Rectal smooth muscle tissue (tissue), 1 donor: ENCODE data around the gene CYB5R3.

Experiments used
- H3K27ac ChIP-seq: one replicate; pipeline ENCODE4 v1.7.0; 2013; ENCODE audit warnings: low read depth, low read length, inconsistent platforms
- H3K27me3 ChIP-seq: one replicate; pipeline ENCODE4 v1.7.0; 2013; ENCODE audit warnings: low read length; ENCODE audit not compliant: control insufficient read depth, insufficient read depth
- H3K36me3 ChIP-seq: one replicate; pipeline ENCODE4 v1.7.0; 2013; ENCODE audit warnings: low read length; ENCODE audit not compliant: control insufficient read depth, insufficient read depth
- H3K4me1 ChIP-seq: one replicate; pipeline ENCODE4 v1.7.0; 2013; ENCODE audit warnings: low read length; ENCODE audit not compliant: control insufficient read depth, insufficient read depth
- H3K4me3 ChIP-seq: one replicate; pipeline ENCODE4 v1.7.0; 2013; ENCODE audit warnings: low read length
- H3K9ac ChIP-seq: one replicate; pipeline ENCODE4 v1.7.0; 2013; ENCODE audit warnings: low read length

CYB5R3 gene

GRCh38 chr22:42636506-42636905, 12.7 kb downstream of the CYB5R3 start:
- no peak overlapping the region for H3K9ac ChIP-seq
- H3K4me1 ChIP-seq = peaks cover 4% of the 10 kb centered on the region
- H3K36me3 ChIP-seq = peaks cover 13% of the 10 kb centered on the region
- H3K27me3 ChIP-seq = no peaks in the 10 kb centered on the region
- H3K27ac ChIP-seq = no peak overlapping the region
- no peak overlapping the region for H3K4me3 ChIP-seq

- H3K36me3 ChIP-seq = peaks cover 19% of the 10 kb centered on the region
- H3K27me3 ChIP-seq = no peaks in the 10 kb centered on the region
- H3K9ac ChIP-seq = no peak overlapping the region
- H3K4me3 ChIP-seq = no peak overlapping the region
- H3K4me1 ChIP-seq = peaks cover 4% of the 10 kb centered on the region
- H3K27ac ChIP-seq = peak overlapping the region; percentile 57
These were observed 13.7 kb downstream of the CYB5R3 start for GRCh38 chr22:42635531-42635930.

GRCh38 chr22:42633013-42633412, 16.2 kb downstream of the CYB5R3 start:
- Histone ChIP-seq H3K27me3 (no peaks in the 10 kb centered on the region), H3K4me3 (no peak overlapping the region), H3K9ac (no peak overlapping the region), H3K36me3 (peaks cover 38% of the 10 kb centered on the region), H3K27ac (no peak overlapping the region), H3K4me1 (peaks cover 4% of the 10 kb centered on the region)

- Histone ChIP-seq H3K4me1 (peaks cover 4% of the 10 kb centered on the region), H3K27me3 (no peaks in the 10 kb centered on the region), H3K9ac (no peak overlapping the region), H3K4me3 (no peak overlapping the region), H3K27ac (no peak overlapping the region), H3K36me3 (peaks cover 42% of the 10 kb centered on the region)
These were observed 17.1 kb downstream of the CYB5R3 start for GRCh38 chr22:42632096-42632495.

- H3K36me3 ChIP-seq = peaks cover 50% of the 10 kb centered on the region
- H3K27ac ChIP-seq = no peak overlapping the region
- peaks cover 4% of the 10 kb centered on the region for H3K4me1 ChIP-seq
- H3K9ac ChIP-seq = no peak overlapping the region
- H3K27me3 ChIP-seq = no peaks in the 10 kb centered on the region
- H3K4me3 ChIP-seq = no peak overlapping the region
These were observed 18.1 kb downstream of the CYB5R3 start for GRCh38 chr22:42630901-42631602.

GRCh38 chr22:42630211-42630610, 19.0 kb downstream of the CYB5R3 start:
- H3K4me1 ChIP-seq = no peaks in the 10 kb centered on the region
- H3K4me3 ChIP-seq = no peak overlapping the region
- H3K27me3 ChIP-seq = no peaks in the 10 kb centered on the region
- no peak overlapping the region for H3K27ac ChIP-seq
- no peak overlapping the region for H3K9ac ChIP-seq
- peaks cover 47% of the 10 kb centered on the region for H3K36me3 ChIP-seq

- Histone ChIP-seq H3K4me3 (no peak overlapping the region), H3K27ac (no peak overlapping the region), H3K4me1 (no peaks in the 10 kb centered on the region), H3K36me3 (peaks cover 53% of the 10 kb centered on the region), H3K9ac (no peak overlapping the region), H3K27me3 (no peaks in the 10 kb centered on the region)
These were observed 21.2 kb downstream of the CYB5R3 start for GRCh38 chr22:42627981-42628380.

- Histone ChIP-seq H3K36me3 (peaks cover 47% of the 10 kb centered on the region), H3K4me1 (no peaks in the 10 kb centered on the region), H3K9ac (no peak overlapping the region), H3K4me3 (no peak overlapping the region), H3K27me3 (no peaks in the 10 kb centered on the region), H3K27ac (no peak overlapping the region)
These were observed 22.1 kb downstream of the CYB5R3 start for GRCh38 chr22:42626951-42627625.

- Histone ChIP-seq H3K4me3 (no peak overlapping the region), H3K4me1 (peaks cover 3% of the 10 kb centered on the region), H3K9ac (no peak overlapping the region), H3K27ac (no peak overlapping the region), H3K36me3 (peaks cover 44% of the 10 kb centered on the region), H3K27me3 (no peaks in the 10 kb centered on the region)
These were observed 22.8 kb downstream of the CYB5R3 start for GRCh38 chr22:42626431-42626830.

- no peaks in the 10 kb centered on the region for H3K27me3 ChIP-seq
- no peak overlapping the region for H3K4me3 ChIP-seq
- no peak overlapping the region for H3K9ac ChIP-seq
- H3K36me3 ChIP-seq = peaks cover 38% of the 10 kb centered on the region
- peaks cover 9% of the 10 kb centered on the region for H3K4me1 ChIP-seq
- H3K27ac ChIP-seq = no peak overlapping the region
These were observed 23.8 kb downstream of the CYB5R3 start for GRCh38 chr22:42625416-42625815.

GRCh38 chr22:42624551-42625106, 24.6 kb downstream of the CYB5R3 start:
- Histone ChIP-seq H3K4me1 (peaks cover 9% of the 10 kb centered on the region), H3K9ac (no peak overlapping the region), H3K27me3 (no peaks in the 10 kb centered on the region), H3K27ac (no peak overlapping the region), H3K36me3 (peaks cover 35% of the 10 kb centered on the region), H3K4me3 (no peak overlapping the region)

GRCh38 chr22:42623756-42624441, 25.3 kb downstream of the CYB5R3 start:
- Histone ChIP-seq H3K27ac (no peak overlapping the region), H3K36me3 (peaks cover 28% of the 10 kb centered on the region), H3K9ac (no peak overlapping the region), H3K4me3 (no peak overlapping the region), H3K27me3 (no peaks in the 10 kb centered on the region), H3K4me1 (peaks cover 9% of the 10 kb centered on the region)
